ENCODE data around the gene TBX1.

DNA sequence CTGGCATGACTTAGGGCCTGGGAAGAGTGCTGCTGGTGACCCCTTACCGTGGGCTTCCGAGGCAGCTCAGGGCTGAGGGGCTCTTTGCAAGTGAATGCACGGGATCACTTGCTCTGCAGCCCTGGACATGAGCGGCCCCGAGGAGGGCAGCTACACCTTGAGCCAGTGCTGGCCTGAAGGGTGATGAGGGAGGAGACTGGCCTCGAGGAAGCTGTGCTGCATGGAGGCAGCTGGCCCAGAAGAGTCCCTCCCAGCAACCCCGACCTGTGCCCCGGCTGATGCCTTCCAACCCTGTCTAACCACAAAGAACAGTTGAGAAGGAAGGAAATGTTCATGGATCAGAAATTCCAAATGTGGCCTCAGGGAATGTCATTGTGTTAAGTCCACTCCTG lies 45.2 kb downstream of the TBX1 start:
- TF ChIP-seq, protein P1, sequence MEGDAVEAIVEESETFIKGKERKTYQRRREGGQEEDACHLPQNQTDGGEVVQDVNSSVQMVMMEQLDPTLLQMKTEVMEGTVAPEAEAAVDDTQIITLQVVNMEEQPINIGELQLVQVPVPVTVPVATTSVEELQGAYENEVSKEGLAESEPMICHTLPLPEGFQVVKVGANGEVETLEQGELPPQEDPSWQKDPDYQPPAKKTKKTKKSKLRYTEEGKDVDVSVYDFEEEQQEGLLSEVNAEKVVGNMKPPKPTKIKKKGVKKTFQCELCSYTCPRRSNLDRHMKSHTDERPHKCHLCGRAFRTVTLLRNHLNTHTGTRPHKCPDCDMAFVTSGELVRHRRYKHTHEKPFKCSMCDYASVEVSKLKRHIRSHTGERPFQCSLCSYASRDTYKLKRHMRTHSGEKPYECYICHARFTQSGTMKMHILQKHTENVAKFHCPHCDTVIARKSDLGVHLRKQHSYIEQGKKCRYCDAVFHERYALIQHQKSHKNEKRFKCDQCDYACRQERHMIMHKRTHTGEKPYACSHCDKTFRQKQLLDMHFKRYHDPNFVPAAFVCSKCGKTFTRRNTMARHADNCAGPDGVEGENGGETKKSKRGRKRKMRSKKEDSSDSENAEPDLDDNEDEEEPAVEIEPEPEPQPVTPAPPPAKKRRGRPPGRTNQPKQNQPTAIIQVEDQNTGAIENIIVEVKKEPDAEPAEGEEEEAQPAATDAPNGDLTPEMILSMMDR (IDR thresholded peaks at IDR 0.05; ENCODE audit: low read depth, low read length, poor library complexity, severe bottlenecking) = no peak
- no peak for TF ChIP-seq EZH2phosphoT487 (IDR thresholded peaks at IDR 0.05; ENCODE audit: borderline replicate concordance, low read length)

Data from DOHH2 (cell line).